Stimulated activated CD4-positive, alpha-beta T cell treated with anti-CD3 and anti-CD28 coated beads, Interleukin-12 subunit alpha, Interleukin-12 subunit beta, amount 100 ng/mL, for 24 hours (primary cell): ENCODE data around the gene IL3.

Experiments used
- DNase-seq, 2 experiments: peaks; one replicate each; pipeline ENCODE4 v3.0.0-alpha.2; 2020; ENCODE audit warnings: low read depth in 2 of 2

Gene IL3

GRCh38 chr5:132072070-132072469, 11.6 kb downstream of the IL3 start:
- DNase-seq, result no peak

- no peak for DNase-seq
Measured at GRCh38 chr5:132072528-132072927, 12.1 kb downstream of the IL3 start.

- no peak for DNase-seq
Measured at GRCh38 chr5:132073231-132074013, 13.0 kb downstream of the IL3 start, which contains the start of gene CSF2. TSS of gene CSF2 (plus strand) at chr5:132073789. CDS start at chr5:132073824, 35 bp downstream.

GRCh38 chr5:132074091-132074771, 13.8 kb downstream of the IL3 start:
- no peak for DNase-seq

- no peak for DNase-seq
Measured at GRCh38 chr5:132074772-132075718, 14.6 kb downstream of the IL3 start.

GRCh38 chr5:132075719-132076077, 15.2 kb downstream of the IL3 start:
- DNase-seq, result no peak

- no peak for DNase-seq
Measured at GRCh38 chr5:132076202-132076830, 15.9 kb downstream of the IL3 start.

- DNase-seq, result no peak
Measured at GRCh38 chr5:132076983-132077382, 16.5 kb downstream of the IL3 start.

- DNase-seq, result no peak
Measured at GRCh38 chr5:132079081-132079480, 18.6 kb downstream of the IL3 start.

- no peak for DNase-seq
Measured at GRCh38 chr5:132079619-132080018, 19.2 kb downstream of the IL3 start.

GRCh38 chr5:132080595-132080994, 20.1 kb downstream of the IL3 start:
- no peak for DNase-seq

GRCh38 chr5:132081458-132081857, 21.0 kb downstream of the IL3 start:
- DNase-seq, result no peak

GRCh38 chr5:132082329-132083023, 22.0 kb downstream of the IL3 start:
- no peak for DNase-seq

- DNase-seq, result peak in 1 of 2 experiments; percentile 51
Measured at GRCh38 chr5:132083071-132083678, 22.7 kb downstream of the IL3 start.

GRCh38 chr5:132085686-132086085, 25.2 kb downstream of the IL3 start:
- DNase-seq, result no peak

- DNase-seq, result no peak
Measured at GRCh38 chr5:132086277-132086794, 25.9 kb downstream of the IL3 start.

- no peak for DNase-seq
Measured at GRCh38 chr5:132087176-132087575, 26.7 kb downstream of the IL3 start.

- no peak for DNase-seq
Measured at GRCh38 chr5:132087661-132088060, 27.2 kb downstream of the IL3 start.

GRCh38 chr5:132089363-132089762, 28.9 kb downstream of the IL3 start:
- no peak for DNase-seq

- no peak for DNase-seq
Measured at GRCh38 chr5:132090107-132090506, 29.7 kb downstream of the IL3 start.
